ENCODE data around the gene OR4P4. TPM values are rescaled to one million over a fixed set of nuclear protein-coding genes. Genes with fewer than 3 reads are reported as not detected.

Gene OR4P4
- not detected for total RNA-seq

- no peaks in the 10 kb centered on the region for H3K27me3 ChIP-seq
- no peak within 1 kb of the TSS for H3K27ac ChIP-seq
- TF ChIP-seq POLR2A (IDR thresholded peaks at IDR 0.05) (no peak), CTCF (IDR thresholded peaks at IDR 0.05) (no peak)
- WGBS, 2 donors = 47 to 62% methylated on average over 3 of the region's 3 CpGs
- intact Hi-C loops (cut with DNase I) = no loop called here
- no peak within 1 kb of the TSS for H3K4me3 ChIP-seq (replicated peaks in 1 of 3)
- DNase-seq = no peak
- no peaks in the 10 kb centered on the region for H3K36me3 ChIP-seq
- H3K4me1 ChIP-seq = no peaks in the 10 kb centered on the region
- H3K9me3 ChIP-seq = no peaks in the 10 kb centered on the region
Observed at GRCh38 chr11:55634813-55635212, at the start of gene OR4P4. Gene OR4P4 (plus strand): TSS chr11:55635113.

GRCh38 chr11:55607545-55607944, 27.4 kb upstream of the OR4P4 start, which contains the start of gene OR4C11:
Gene OR4C11 (minus strand): TSS chr11:55607645. CDS start chr11:55604373, 3,272 bp downstream.
- intact Hi-C loops (cut with DNase I) = no loop called here

DNA sequence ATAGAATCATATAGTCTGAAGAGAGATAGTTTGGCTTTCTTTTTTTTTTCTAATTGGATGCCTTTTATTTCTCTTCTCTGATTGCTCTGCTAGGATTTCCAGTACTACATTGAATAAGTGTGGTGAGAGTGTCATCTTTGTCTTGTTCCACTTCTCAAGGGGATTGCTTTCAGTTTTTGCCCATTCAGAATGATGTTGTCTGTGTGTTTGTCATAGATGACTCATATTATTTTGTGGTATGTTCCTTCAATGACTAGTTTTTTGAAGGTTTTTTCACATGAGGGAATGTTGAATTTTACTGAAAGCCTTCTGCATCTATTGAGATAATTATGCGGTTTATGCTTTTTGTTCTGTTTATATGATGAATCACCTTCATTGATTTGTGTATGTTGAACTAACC, 10.4 kb upstream of the OR4P4 start:
- H3K4me1 ChIP-seq = no peaks in the 10 kb centered on the region
- H3K9me3 ChIP-seq = no peaks in the 10 kb centered on the region
- intact Hi-C loops (cut with DNase I) = no loop called here
- DNase-seq = no peak
- no peaks in the 10 kb centered on the region for H3K36me3 ChIP-seq
- no peak overlapping the region for H3K4me3 ChIP-seq (replicated peaks in 1 of 3)
- WGBS, 2 donors = 87 to 88% methylated on average over 1 of the region's 1 CpG
- H3K27me3 ChIP-seq = no peaks in the 10 kb centered on the region
- no peak overlapping the region for H3K27ac ChIP-seq
- TF ChIP-seq POLR2A (IDR thresholded peaks at IDR 0.05) = no peak
- no peak for TF ChIP-seq CTCF (IDR thresholded peaks at IDR 0.05)

More at GRCh38 chr11:55607545-55607944, 27.4 kb upstream of the OR4P4 start, which contains the start of gene OR4C11:
- TF ChIP-seq CTCF (IDR thresholded peaks at IDR 0.05) (no peak), POLR2A (IDR thresholded peaks at IDR 0.05) (no peak)
- Histone ChIP-seq H3K4me3 (replicated peaks in 1 of 3) (no peak within 1 kb of the TSS), H3K9me3 (no peaks in the 10 kb centered on the region), H3K27ac (no peak within 1 kb of the TSS), H3K4me1 (no peaks in the 10 kb centered on the region), H3K36me3 (no peaks in the 10 kb centered on the region), H3K27me3 (no peaks in the 10 kb centered on the region)
- DNase-seq = no peak
- WGBS, 2 donors = 32 to 53% methylated on average over 2 of the region's 2 CpGs

GRCh38 chr11:55648027-55648426, 13.1 kb downstream of the OR4P4 start, which contains the start of gene OR4S2:
Gene OR4S2 (plus strand): TSS chr11:55648327. CDS start chr11:55650904, 2,577 bp downstream.
- Histone ChIP-seq H3K27ac (no peak within 1 kb of the TSS), H3K9me3 (no peaks in the 10 kb centered on the region), H3K4me1 (no peaks in the 10 kb centered on the region), H3K4me3 (replicated peaks in 1 of 3) (no peak within 1 kb of the TSS), H3K27me3 (no peaks in the 10 kb centered on the region), H3K36me3 (no peaks in the 10 kb centered on the region)
- DNase-seq = no peak
- WGBS, 2 donors = 63 to 77% methylated on average over 2 of the region's 2 CpGs
- intact Hi-C loops (cut with DNase I) = no loop called here
- TF ChIP-seq CTCF (IDR thresholded peaks at IDR 0.05) (no peak), POLR2A (IDR thresholded peaks at IDR 0.05) (no peak)

DNA sequence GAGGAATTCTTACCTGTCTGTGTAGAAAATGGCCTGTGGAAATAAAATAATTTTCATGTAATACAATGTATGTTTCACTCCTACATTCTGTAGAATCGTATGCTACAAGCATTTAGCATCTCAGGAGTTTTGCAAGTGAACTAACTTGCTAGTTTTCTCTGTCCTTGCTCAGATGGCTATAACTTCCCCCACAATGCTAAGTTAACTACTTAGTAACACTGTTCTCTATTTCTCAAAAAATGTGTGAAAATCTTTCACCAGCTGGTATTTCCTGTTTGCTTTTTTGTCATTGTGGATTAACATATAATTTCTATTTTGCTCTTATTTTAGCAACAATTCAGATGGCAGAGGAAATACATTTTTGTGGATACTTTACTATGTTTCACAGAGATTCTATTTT, 17.6 kb downstream of the OR4P4 start:
- intact Hi-C loops (cut with DNase I) = no loop called here
- WGBS, 2 donors = 55 to 58% methylated on average over 1 of the region's 1 CpG

More for the DNA sequence above, 17.6 kb downstream of the OR4P4 start:
- Histone ChIP-seq H3K4me3 (replicated peaks in 1 of 3) (no peak overlapping the region), H3K27me3 (no peaks in the 10 kb centered on the region), H3K27ac (no peak overlapping the region), H3K36me3 (no peaks in the 10 kb centered on the region), H3K9me3 (no peaks in the 10 kb centered on the region), H3K4me1 (no peaks in the 10 kb centered on the region)
- DNase-seq = no peak
- TF ChIP-seq POLR2A (IDR thresholded peaks at IDR 0.05) (no peak), CTCF (IDR thresholded peaks at IDR 0.05) (no peak)

Data from thyroid gland (tissue), 4 donors.